ENCODE measurements around the gene TNNI2.
"Not testable (repeated sequence)": the region's sequence is repeated elsewhere in the genome, so short reads cannot be mapped to it uniquely, and the experiment has no call there.

TNNI2 gene

DNA sequence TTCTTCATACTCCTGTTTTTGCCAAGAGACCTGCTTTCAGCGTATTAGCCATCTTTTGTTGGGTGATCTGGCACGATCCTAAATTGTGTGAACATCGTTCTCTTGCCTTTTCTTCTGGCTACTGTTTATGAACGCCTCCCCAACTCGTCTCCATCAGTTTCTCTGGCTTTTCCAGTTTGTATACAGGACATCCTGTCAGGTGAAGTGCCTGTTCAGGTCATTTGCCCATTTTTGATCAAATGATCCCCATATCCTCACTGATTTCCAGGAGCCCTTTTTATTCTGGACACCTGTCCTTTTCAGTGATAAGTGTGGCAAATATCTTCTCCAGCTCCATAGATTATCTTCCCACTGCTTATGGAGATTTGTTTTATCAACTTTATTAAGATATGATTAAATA, 26.5 kb upstream of the TNNI2 start (continued):
- no peak for TF ChIP-seq ZSCAN30 (tag by site-specific recombination; IDR thresholded peaks at IDR 0.05)
- no peak for TF ChIP-seq ZNF138 (tag by site-specific recombination; IDR thresholded peaks at IDR 0.05; ENCODE audit: borderline replicate concordance)

- H3K36me3 ChIP-seq (ENCODE audit: control insufficient read depth in 2 of 2, insufficient read depth in 1 of 2, low read length in 2 of 2): no peaks in the 10 kb centered on the region
- no peaks in the 10 kb centered on the region for H3K4me1 ChIP-seq (ENCODE audit: control insufficient read depth, insufficient read depth, low read length)
- ChIA-PET CTCF (no interaction called here), POLR2A (no interaction called here)
- no peak overlapping the region for H3K4me3 ChIP-seq (ENCODE audit: low read depth, low read length)
- H3K27ac ChIP-seq (ENCODE audit: extremely low read depth, low read depth, low read length): no peak overlapping the region
- TF ChIP-seq ZSCAN23 (tag by site-specific recombination; IDR thresholded peaks at IDR 0.05) (no peak), ZBTB20 (tag by site-specific recombination; IDR thresholded peaks at IDR 0.05) (no peak)
- no peaks in the 10 kb centered on the region for H3K9me3 ChIP-seq (ENCODE audit: control insufficient read depth, insufficient read depth, low read depth, low read length)
Measured at GRCh38 chr11:1812801-1813200, 26.0 kb upstream of the TNNI2 start.

GRCh38 chr11:1813356-1813755, 25.4 kb upstream of the TNNI2 start:
- POLR2A ChIA-PET: interaction anchor here (0.7 kb wide), 1 partner anchor 13 kb away, joined by 3 read pairs; no protein-coding TSS in a partner anchor
- CTCF ChIA-PET: interaction anchor here (0.7 kb wide), 1 partner anchor 22 kb away, joined by 3 read pairs; no protein-coding TSS in a partner anchor
- not testable (repeated sequence) for H3K4me3 ChIP-seq (ENCODE audit: low read depth, low read length); H3K9me3 ChIP-seq (ENCODE audit: control insufficient read depth, insufficient read depth, low read depth, low read length); H3K36me3 ChIP-seq (ENCODE audit: control insufficient read depth in 2 of 2, insufficient read depth in 1 of 2, low read length in 2 of 2); H3K4me1 ChIP-seq (ENCODE audit: control insufficient read depth, insufficient read depth, low read length); H3K27ac ChIP-seq (ENCODE audit: extremely low read depth, low read depth, low read length)

DNA sequence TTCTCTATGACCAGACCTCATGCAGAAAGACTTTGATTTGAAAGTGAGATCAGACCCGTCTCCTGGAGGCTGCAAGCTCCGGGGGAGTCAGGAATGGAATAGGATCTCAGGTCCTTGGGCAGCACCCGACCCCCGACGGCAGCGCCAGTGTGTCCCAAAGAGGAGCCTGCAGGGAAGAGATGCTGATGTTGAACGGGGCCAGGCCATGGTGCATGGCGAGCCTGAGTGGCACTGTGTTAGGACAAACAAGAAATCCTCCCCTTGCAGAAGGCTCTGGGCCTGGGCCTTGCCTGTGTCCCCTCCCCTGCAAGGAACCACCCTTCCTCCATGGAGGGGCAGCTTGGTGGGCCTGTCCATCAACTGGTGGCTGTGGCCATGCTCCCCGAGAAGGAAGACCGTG, 24.1 kb upstream of the TNNI2 start:
- Histone ChIP-seq H3K4me3 (ENCODE audit: low read depth, low read length) (no peak overlapping the region), H3K4me1 (ENCODE audit: control insufficient read depth, insufficient read depth, low read length) (no peaks in the 10 kb centered on the region), H3K9me3 (ENCODE audit: control insufficient read depth, insufficient read depth, low read depth, low read length) (no peaks in the 10 kb centered on the region), H3K36me3 (ENCODE audit: control insufficient read depth in 2 of 2, insufficient read depth in 1 of 2, low read length in 2 of 2) (no peaks in the 10 kb centered on the region), H3K27ac (ENCODE audit: extremely low read depth, low read depth, low read length) (no peak overlapping the region)
- POLR2A ChIA-PET: no interaction called here
- TF ChIP-seq ZNF558 (tag by site-specific recombination; IDR thresholded peaks at IDR 0.05): no peak
- CTCF ChIA-PET: interaction anchor here (1.1 kb wide), 1 partner anchor 162 kb away, joined by 3 read pairs; no protein-coding TSS in a partner anchor

DNA sequence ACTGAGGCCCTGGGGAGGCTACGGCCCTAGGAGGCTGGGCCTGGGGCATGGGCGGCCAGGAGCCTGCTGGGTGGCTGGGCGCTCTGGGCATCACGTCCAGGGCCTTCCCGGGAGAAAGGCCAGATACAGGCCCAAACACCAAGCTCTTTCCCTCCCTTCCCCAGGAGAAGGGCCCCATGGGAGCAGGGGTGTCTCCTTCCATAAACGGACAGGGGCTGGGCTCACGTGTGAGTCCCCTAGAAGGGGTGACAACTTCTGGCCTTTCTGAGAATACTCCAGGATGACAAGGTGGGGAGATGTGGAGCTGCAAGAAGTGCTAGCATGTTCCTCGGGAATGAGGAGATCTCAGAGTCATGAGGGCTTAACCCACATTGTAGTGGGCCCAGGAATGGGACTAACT, 23.5 kb upstream of the TNNI2 start:
- POLR2A ChIA-PET: no interaction called here
- CTCF ChIA-PET: interaction anchor here (0.6 to 1.1 kb wide), 2 partner anchors 162 to 193 kb away, joined by 3 read pairs; no protein-coding TSS in a partner anchor
- Histone ChIP-seq H3K27ac (ENCODE audit: extremely low read depth, low read depth, low read length) (no peak overlapping the region), H3K36me3 (ENCODE audit: control insufficient read depth in 2 of 2, insufficient read depth in 1 of 2, low read length in 2 of 2) (no peaks in the 10 kb centered on the region), H3K4me1 (ENCODE audit: control insufficient read depth, insufficient read depth, low read length) (no peaks in the 10 kb centered on the region), H3K9me3 (ENCODE audit: control insufficient read depth, insufficient read depth, low read depth, low read length) (no peaks in the 10 kb centered on the region), H3K4me3 (ENCODE audit: low read depth, low read length) (no peak overlapping the region)
- TF ChIP-seq YY2 (tag by site-specific recombination; IDR thresholded peaks at IDR 0.05) (no peak), SP7 (tag by site-specific recombination; IDR thresholded peaks at IDR 0.05) (no peak), ZNF548 (tag by site-specific recombination; IDR thresholded peaks at IDR 0.05) (no peak), ZNF19 (tag by site-specific recombination; IDR thresholded peaks at IDR 0.05; ENCODE audit: low read depth) (no peak), EGR2 (tag by site-specific recombination; IDR thresholded peaks at IDR 0.05; ENCODE audit: low read depth) (no peak), ZBTB1 (tag by site-specific recombination; IDR thresholded peaks at IDR 0.05) (no peak), ZNF843 (tag by site-specific recombination; IDR thresholded peaks at IDR 0.05) (no peak), ZBTB17 (tag by site-specific recombination; IDR thresholded peaks at IDR 0.05) (no peak)

DNA sequence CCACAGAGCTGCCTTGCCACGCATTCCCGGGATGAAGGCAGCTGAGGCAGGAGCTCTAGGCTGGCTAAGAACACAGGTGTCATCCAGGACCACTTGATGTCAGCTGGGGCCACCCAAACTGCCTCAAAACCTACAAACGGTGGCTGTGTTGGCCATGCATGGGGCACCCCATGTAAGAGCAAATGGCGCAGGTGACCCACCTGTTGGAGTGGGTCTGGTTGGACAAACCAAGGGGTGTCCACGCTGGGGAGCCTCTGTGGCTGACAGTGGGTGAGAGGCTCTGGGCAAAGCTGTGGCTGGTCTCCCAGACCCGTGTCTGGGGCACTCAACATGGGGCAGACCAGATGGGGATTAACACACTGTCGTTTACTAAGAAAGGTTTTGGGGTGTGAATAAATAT, 23.0 kb upstream of the TNNI2 start:
- ChIA-PET CTCF (interaction anchor here (0.6 to 1.1 kb wide), 3 partner anchors 99 to 193 kb away, joined by 3 read pairs; no protein-coding TSS in a partner anchor), POLR2A (no interaction called here)
- H3K4me1 ChIP-seq (ENCODE audit: control insufficient read depth, insufficient read depth, low read length): no peaks in the 10 kb centered on the region
- TF ChIP-seq ZBTB17 (tag by site-specific recombination; IDR thresholded peaks at IDR 0.05) (no peak), ZXDB (tag by site-specific recombination; IDR thresholded peaks at IDR 0.05) (no peak)
- TF ChIP-seq, protein P1, sequence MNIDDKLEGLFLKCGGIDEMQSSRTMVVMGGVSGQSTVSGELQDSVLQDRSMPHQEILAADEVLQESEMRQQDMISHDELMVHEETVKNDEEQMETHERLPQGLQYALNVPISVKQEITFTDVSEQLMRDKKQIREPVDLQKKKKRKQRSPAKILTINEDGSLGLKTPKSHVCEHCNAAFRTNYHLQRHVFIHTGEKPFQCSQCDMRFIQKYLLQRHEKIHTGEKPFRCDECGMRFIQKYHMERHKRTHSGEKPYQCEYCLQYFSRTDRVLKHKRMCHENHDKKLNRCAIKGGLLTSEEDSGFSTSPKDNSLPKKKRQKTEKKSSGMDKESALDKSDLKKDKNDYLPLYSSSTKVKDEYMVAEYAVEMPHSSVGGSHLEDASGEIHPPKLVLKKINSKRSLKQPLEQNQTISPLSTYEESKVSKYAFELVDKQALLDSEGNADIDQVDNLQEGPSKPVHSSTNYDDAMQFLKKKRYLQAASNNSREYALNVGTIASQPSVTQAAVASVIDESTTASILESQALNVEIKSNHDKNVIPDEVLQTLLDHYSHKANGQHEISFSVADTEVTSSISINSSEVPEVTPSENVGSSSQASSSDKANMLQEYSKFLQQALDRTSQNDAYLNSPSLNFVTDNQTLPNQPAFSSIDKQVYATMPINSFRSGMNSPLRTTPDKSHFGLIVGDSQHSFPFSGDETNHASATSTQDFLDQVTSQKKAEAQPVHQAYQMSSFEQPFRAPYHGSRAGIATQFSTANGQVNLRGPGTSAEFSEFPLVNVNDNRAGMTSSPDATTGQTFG (tag by site-specific recombination; IDR thresholded peaks at IDR 0.05; ENCODE audit: borderline replicate concordance): no peak
- no peak overlapping the region for H3K4me3 ChIP-seq (ENCODE audit: low read depth, low read length)
- no peaks in the 10 kb centered on the region for H3K9me3 ChIP-seq (ENCODE audit: control insufficient read depth, insufficient read depth, low read depth, low read length)
- H3K36me3 ChIP-seq (ENCODE audit: control insufficient read depth in 2 of 2, insufficient read depth in 1 of 2, low read length in 2 of 2): no peaks in the 10 kb centered on the region
- no peak overlapping the region for H3K27ac ChIP-seq (ENCODE audit: extremely low read depth, low read depth, low read length)

All from HEK293 (cell line).